GM12875 (cell line): ENCODE measurements around the gene SLC1A4.
"Not testable (repeated sequence)": the region's sequence is repeated elsewhere in the genome, so short reads cannot be mapped to it uniquely, and the experiment has no call there.

Source experiments
- H3K4me3 ChIP-seq: one replicate; pipeline ENCODE4 v1.5.1; 2011; ENCODE audit warnings: low read depth, low read length, control low read depth
- TF ChIP-seq, protein P1 (sequence below): IDR thresholded peaks from 2 replicates; pipeline ENCODE4 v1.5.1; 2011; ENCODE audit warnings: low read depth, mild to moderate bottlenecking, control low read depth, inconsistent platforms, low read length, moderate library complexity, borderline replicate concordance; ENCODE audit not compliant: insufficient read depth

SLC1A4 gene

DNA sequence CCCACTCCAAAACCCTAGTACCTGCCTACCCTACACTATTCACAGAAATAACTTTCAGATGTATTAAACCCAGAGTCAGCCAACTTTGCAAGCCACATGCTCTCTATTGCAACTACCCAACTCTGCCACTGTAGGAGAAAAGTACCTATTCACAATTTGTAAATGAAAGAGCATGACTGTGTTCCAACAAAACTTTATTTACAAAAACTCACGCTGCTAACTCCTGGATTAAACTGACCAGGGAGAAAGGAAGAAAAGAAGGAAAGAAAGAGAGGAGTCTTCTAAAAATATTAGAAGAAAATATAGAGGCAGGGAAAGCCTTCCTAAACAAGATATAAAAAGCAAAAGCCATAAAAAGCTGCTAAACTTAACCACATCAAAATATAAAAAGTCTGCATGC lies 24.6 kb downstream of the SLC1A4 start:
- TF ChIP-seq, protein P1, sequence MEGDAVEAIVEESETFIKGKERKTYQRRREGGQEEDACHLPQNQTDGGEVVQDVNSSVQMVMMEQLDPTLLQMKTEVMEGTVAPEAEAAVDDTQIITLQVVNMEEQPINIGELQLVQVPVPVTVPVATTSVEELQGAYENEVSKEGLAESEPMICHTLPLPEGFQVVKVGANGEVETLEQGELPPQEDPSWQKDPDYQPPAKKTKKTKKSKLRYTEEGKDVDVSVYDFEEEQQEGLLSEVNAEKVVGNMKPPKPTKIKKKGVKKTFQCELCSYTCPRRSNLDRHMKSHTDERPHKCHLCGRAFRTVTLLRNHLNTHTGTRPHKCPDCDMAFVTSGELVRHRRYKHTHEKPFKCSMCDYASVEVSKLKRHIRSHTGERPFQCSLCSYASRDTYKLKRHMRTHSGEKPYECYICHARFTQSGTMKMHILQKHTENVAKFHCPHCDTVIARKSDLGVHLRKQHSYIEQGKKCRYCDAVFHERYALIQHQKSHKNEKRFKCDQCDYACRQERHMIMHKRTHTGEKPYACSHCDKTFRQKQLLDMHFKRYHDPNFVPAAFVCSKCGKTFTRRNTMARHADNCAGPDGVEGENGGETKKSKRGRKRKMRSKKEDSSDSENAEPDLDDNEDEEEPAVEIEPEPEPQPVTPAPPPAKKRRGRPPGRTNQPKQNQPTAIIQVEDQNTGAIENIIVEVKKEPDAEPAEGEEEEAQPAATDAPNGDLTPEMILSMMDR = no peak

DNA sequence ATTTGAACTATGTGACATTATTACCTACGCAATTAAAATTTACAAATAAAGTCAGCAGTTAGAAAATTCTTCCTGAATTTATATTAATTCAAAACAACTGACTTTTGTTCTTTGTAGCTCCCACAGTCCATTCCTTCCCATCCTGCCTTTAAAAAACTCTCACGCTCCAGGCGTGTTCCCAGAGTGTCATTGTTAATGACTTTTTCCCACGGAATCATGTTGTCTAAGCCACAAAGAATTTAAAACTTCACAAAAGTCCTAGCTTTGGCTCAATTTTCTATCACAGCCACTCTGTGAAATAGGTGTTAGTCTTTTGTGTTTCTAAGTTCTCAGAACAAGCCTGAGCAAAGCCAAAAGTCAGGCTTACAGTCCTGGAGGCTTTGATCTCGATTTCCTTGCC lies 26.5 kb downstream of the SLC1A4 start:
- no peak overlapping the region for H3K4me3 ChIP-seq
- TF ChIP-seq, protein P1 = no peak

More for the DNA sequence above, 24.6 kb downstream of the SLC1A4 start:
- no peak overlapping the region for H3K4me3 ChIP-seq

DNA sequence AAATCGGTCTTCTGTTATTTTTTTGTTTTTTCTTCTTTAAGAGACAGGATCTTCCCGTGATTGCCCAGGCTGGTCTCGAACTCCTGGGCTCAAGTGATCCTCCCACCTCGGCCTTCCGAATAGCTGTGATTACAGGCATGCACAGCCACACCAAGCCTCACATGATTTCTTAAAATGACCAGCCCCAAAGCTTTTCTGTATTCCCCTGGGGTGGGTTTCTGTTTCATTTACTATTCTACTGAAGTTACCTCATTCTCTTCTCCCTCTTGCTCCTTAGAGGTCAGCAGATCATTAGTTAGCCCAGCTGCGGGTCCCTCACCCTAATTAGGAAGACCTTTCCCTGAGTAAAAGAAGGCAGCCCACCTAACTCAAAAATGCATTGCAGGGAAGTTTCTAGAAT lies 27.6 kb downstream of the SLC1A4 start:
- TF ChIP-seq, protein P1 = no peak
- H3K4me3 ChIP-seq = no peak overlapping the region

DNA sequence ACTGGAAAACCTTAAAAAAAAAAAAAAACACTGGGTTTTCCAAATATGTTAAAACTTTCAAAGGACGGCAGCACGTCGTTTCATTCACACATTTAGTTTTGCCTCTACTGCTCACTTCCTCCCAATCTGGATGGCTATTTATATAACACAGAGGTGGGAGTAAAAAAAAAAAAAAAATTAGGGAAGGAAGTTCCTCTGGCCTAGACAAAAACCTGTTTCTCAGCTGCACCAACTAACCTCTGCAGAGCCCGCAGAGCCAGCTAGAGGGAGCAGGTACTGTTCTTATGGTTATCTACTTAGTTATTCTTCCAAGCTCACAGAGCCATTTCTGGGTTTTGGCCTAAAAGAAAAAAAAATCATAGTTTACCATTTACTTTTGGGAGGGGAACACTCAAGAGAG lies 28.1 kb downstream of the SLC1A4 start:
- TF ChIP-seq, protein P1 = peak; percentile 40; the same call in 1 of the 2 replicates
- H3K4me3 ChIP-seq = no peak overlapping the region

DNA sequence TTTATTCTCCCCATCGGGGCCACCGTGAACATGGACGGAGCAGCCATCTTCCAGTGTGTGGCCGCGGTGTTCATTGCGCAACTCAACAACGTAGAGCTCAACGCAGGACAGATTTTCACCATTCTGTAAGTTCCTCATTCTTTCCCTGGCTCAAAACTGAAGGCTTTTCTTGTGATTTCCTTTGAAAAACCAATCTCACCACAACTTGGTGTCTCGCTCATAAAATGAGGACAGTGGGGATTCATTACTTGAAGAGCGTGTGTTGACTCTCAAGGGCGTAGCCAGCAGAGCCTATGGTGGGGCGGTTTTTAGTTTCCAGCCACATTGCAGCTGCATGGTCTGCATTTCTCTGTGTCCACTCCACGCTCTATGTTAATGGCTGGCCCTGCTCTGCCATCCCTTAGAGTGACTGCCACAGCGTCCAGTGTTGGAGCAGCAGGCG lies 29.0 kb downstream of the SLC1A4 start:
- TF ChIP-seq, protein P1 = no peak
- no peak overlapping the region for H3K4me3 ChIP-seq

DNA sequence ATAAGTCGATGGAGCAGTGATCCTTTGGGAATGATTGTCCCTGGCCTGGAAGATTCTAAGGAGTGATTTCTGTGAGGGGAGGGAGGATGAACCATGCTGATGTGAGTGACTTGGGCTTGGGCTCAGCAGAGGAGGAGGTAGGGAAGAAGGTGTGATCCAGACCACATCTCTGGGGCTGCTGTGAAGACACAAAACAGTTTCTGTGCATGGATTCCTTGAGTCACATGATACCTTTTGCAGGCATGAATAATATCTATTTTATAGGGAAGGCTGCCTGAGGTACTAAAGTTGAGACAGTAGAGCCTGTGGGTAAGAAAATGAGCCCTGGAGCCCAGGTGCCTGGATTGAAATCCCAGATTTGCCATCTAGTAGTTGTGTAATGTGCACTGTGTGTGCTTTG lies 29.8 kb downstream of the SLC1A4 start:
- H3K4me3 ChIP-seq = no peak overlapping the region
- TF ChIP-seq, protein P1 = no peak

DNA sequence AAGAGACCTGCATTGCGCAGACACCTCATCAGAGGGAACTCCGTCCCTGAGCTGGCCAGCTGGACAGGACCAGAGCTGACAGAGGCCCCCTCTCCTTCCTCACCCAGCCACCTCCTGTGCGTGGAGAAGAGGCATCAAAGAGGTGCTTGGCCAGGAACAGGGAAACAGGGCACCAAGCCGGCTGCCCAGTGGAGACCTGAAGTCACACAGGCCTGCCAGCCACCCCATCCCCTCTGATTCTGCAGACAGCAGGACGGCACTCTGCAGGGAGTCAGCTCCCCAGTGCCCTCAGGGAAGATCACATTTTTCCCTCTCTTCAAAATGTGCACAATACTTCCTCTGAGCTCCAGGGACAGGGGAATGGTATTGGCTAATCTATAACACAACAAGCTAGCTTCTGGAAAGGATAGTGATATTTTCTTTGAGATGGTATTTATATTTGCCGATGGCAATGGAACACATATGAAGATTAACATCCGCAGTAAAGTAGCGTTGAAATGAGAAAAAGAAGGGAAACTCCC lies 30.5 kb downstream of the SLC1A4 start:
- TF ChIP-seq, protein P1 = no peak
- H3K4me3 ChIP-seq = no peak overlapping the region

DNA sequence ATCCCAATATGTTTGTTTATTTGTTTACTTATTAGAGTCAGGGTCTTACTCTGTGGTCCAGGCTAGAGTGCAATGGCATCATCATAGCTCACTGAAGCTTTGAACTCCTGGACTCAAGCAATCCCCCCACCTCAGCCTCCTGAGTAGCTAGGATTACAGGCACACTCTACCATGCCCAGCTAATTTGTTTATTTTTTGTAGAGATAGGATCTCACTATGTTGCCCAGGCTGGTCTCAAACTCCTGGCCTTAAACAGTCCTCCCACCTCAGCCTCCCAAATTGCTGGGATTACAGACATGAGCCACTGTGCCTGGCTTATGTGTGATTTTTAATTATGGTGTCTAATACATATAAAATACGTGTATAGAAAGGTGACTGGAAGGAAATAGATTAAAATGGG lies 31.1 kb downstream of the SLC1A4 start:
- not testable (repeated sequence) for H3K4me3 ChIP-seq
